ENCODE results near the gene LRRFIP2.
"Not testable (repeated sequence)": the region's sequence is repeated elsewhere in the genome, so short reads cannot be mapped to it uniquely, and the experiment has no call there.

The LRRFIP2 gene

DNA sequence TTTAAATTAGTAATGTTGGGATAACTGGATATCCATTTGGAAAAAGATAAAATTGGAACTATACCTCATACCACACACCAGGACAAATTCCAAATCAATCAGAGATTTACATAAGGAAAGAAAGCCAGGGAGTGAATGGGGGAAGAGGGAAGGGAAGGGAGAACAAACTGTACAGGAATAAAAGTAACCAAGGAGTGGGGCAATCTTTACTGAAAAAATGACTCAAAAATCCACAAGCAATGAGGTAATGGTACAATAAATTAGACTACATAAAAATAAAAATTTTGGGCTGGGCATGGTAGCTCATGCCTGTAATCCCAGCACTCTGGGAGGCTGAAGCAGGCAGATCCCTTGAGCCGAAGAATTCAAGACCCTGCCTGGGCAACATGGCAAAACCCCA lies 98.4 kb downstream of the LRRFIP2 start:
- Histone ChIP-seq H3K4me3 (ENCODE audit: low read length) (no peak overlapping the region), H3K27me3 (ENCODE audit: control insufficient read depth, insufficient read depth, low read length) (no peaks in the 10 kb centered on the region), H3K36me3 (ENCODE audit: control insufficient read depth, insufficient read depth, low read length) (peaks cover 5% of the 10 kb centered on the region), H3K4me1 (ENCODE audit: control insufficient read depth, insufficient read depth, low read length) (no peaks in the 10 kb centered on the region), H3K9me3 (ENCODE audit: control insufficient read depth, low read length) (no peaks in the 10 kb centered on the region), H3K9ac (ENCODE audit: low read length) (no peak overlapping the region)

DNA sequence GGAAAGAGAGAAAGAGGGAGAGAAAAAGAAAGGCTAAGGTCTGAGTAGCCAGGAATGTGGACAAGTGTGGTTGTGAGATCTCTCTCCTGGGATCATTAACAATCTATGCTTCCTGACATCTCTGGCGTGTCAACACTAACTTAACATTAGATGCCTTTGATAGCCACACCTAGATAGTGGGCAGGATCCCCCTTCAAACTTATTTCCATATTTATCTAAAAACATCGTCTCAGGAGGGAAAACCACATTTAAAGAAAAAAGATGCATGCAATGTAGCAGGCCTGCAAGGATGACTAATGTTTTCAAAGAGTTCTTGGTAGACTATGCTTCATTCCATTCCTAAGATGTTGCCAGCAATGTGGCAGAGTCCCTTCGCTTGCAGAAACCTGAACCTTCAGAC lies 100.2 kb downstream of the LRRFIP2 start:
- peaks cover 5% of the 10 kb centered on the region for H3K36me3 ChIP-seq (ENCODE audit: control insufficient read depth, insufficient read depth, low read length)
- no peaks in the 10 kb centered on the region for H3K4me1 ChIP-seq (ENCODE audit: control insufficient read depth, insufficient read depth, low read length)
- H3K9ac ChIP-seq (ENCODE audit: low read length) = no peak overlapping the region
- no peaks in the 10 kb centered on the region for H3K27me3 ChIP-seq (ENCODE audit: control insufficient read depth, insufficient read depth, low read length)
- H3K4me3 ChIP-seq (ENCODE audit: low read length) = no peak overlapping the region
- H3K9me3 ChIP-seq (ENCODE audit: control insufficient read depth, low read length) = no peaks in the 10 kb centered on the region

- H3K9ac ChIP-seq (ENCODE audit: low read length) = no peak overlapping the region
- no peaks in the 10 kb centered on the region for H3K4me1 ChIP-seq (ENCODE audit: control insufficient read depth, insufficient read depth, low read length)
- no peaks in the 10 kb centered on the region for H3K36me3 ChIP-seq (ENCODE audit: control insufficient read depth, insufficient read depth, low read length)
Measured at GRCh38 chr3:37072892-37073291, 101.5 kb downstream of the LRRFIP2 start.

GRCh38 chr3:37071921-37072320 lies 102.5 kb downstream of the LRRFIP2 start:
- Histone ChIP-seq H3K27me3 (ENCODE audit: control insufficient read depth, insufficient read depth, low read length) (no peaks in the 10 kb centered on the region), H3K4me1 (ENCODE audit: control insufficient read depth, insufficient read depth, low read length) (no peaks in the 10 kb centered on the region), H3K9ac (ENCODE audit: low read length) (no peak overlapping the region), H3K4me3 (ENCODE audit: low read length) (no peak overlapping the region), H3K36me3 (ENCODE audit: control insufficient read depth, insufficient read depth, low read length) (no peaks in the 10 kb centered on the region), H3K9me3 (ENCODE audit: control insufficient read depth, low read length) (no peaks in the 10 kb centered on the region)

More at GRCh38 chr3:37072892-37073291, 101.5 kb downstream of the LRRFIP2 start:
- no peak overlapping the region for H3K4me3 ChIP-seq (ENCODE audit: low read length)
- H3K27me3 ChIP-seq (ENCODE audit: control insufficient read depth, insufficient read depth, low read length) = no peaks in the 10 kb centered on the region
- H3K9me3 ChIP-seq (ENCODE audit: control insufficient read depth, low read length) = no peaks in the 10 kb centered on the region

DNA sequence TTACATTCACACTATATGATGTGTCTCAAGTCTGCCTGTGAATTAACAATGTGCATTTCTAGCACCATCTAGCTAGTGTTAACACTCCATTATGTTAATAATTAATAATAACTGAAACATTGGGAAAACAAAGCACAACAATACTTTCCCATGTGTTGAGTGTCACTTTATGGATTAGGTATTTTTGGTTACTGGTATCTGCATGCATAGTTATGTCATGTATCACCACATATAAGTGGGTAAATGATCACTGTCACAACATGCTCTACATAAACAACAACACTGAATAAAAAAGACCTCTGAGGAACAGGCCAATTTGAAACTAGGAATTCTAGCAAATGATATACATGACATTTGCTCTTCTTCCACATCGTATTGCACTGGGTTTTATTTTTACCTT lies 106.4 kb downstream of the LRRFIP2 start:
- Histone ChIP-seq H3K9me3 (ENCODE audit: control insufficient read depth, low read length) (no peaks in the 10 kb centered on the region), H3K36me3 (ENCODE audit: control insufficient read depth, insufficient read depth, low read length) (no peaks in the 10 kb centered on the region)

DNA sequence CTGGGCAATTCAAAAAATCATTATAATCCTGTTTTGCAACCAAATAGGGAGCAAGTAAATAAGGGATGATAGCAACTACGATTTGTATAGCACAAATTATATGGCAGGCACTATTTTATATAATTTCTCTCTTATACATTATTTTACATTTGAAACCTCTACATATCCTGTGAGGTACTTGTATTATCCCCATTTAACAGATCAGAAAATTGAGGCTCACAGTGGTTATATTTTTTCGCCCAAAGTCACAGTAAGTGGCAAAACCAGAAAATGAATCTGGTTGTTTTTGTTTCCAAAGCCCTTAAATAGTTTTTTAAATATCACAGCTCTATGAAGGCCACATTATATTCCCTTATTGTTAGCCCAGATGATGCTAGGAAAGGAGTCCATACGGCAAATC lies 106.8 kb downstream of the LRRFIP2 start:
- H3K9me3 ChIP-seq (ENCODE audit: control insufficient read depth, low read length) = no peaks in the 10 kb centered on the region
- H3K4me3 ChIP-seq (ENCODE audit: low read length) = no peak overlapping the region
- H3K27me3 ChIP-seq (ENCODE audit: control insufficient read depth, insufficient read depth, low read length) = no peaks in the 10 kb centered on the region
- H3K36me3 ChIP-seq (ENCODE audit: control insufficient read depth, insufficient read depth, low read length) = no peaks in the 10 kb centered on the region
- H3K4me1 ChIP-seq (ENCODE audit: control insufficient read depth, insufficient read depth, low read length) = no peaks in the 10 kb centered on the region
- H3K9ac ChIP-seq (ENCODE audit: low read length) = no peak overlapping the region

More for the DNA sequence above, 106.4 kb downstream of the LRRFIP2 start:
- Histone ChIP-seq H3K4me3 (ENCODE audit: low read length) (no peak overlapping the region), H3K4me1 (ENCODE audit: control insufficient read depth, insufficient read depth, low read length) (no peaks in the 10 kb centered on the region), H3K9ac (ENCODE audit: low read length) (no peak overlapping the region), H3K27me3 (ENCODE audit: control insufficient read depth, insufficient read depth, low read length) (no peaks in the 10 kb centered on the region)

DNA sequence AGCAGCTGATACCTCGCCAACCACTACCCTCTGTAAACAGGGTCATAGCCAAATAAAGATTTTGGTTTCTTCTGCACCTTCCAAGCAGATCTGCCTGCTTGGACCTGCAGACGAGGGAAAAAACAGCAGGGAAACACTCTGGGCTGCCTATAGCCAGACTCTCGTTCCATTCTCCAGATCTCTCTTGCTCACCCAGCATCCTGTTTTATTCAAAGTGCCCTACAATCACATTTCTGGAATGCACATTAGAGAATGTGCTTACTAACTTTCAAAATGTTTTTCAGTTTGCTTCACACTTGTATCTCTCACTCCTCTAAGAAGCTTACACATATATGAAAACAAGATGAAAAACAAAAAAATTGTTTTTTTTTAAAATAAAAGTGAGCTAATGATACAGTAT lies 109.6 kb downstream of the LRRFIP2 start:
- Histone ChIP-seq H3K4me1 (ENCODE audit: control insufficient read depth, insufficient read depth, low read length) (no peaks in the 10 kb centered on the region), H3K9ac (ENCODE audit: low read length) (no peak overlapping the region), H3K4me3 (ENCODE audit: low read length) (no peak overlapping the region), H3K36me3 (ENCODE audit: control insufficient read depth, insufficient read depth, low read length) (no peaks in the 10 kb centered on the region), H3K27me3 (ENCODE audit: control insufficient read depth, insufficient read depth, low read length) (no peaks in the 10 kb centered on the region), H3K9me3 (ENCODE audit: control insufficient read depth, low read length) (no peaks in the 10 kb centered on the region)

- Histone ChIP-seq H3K27me3 (ENCODE audit: control insufficient read depth, insufficient read depth, low read length) (no peaks in the 10 kb centered on the region), H3K4me3 (ENCODE audit: low read length) (no peak overlapping the region), H3K36me3 (ENCODE audit: control insufficient read depth, insufficient read depth, low read length) (peaks cover 8% of the 10 kb centered on the region), H3K9me3 (ENCODE audit: control insufficient read depth, low read length) (no peaks in the 10 kb centered on the region), H3K4me1 (ENCODE audit: control insufficient read depth, insufficient read depth, low read length) (no peaks in the 10 kb centered on the region), H3K9ac (ENCODE audit: low read length) (no peak overlapping the region)
Measured at GRCh38 chr3:37058117-37058516, 116.3 kb downstream of the LRRFIP2 start.

DNA sequence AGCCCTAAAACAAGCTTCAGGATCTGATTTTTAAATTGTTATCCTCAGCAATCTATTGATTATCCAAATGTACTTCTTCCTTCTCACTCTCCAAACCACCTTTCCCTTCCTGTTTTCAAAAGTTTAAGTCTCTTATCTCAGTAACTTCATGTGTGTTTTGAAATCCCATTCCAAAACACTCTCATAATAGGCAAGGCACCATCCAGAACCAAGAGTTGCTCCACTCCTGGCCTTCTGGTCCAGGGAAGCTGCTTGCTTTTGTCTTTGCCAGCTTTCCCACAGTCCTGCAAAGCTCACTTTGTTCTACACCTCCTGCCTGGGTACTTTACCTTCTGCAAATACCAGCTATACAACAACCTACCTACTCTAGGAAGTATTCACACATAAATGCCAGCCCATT lies 117.6 kb downstream of the LRRFIP2 start:
- H3K4me1 ChIP-seq (ENCODE audit: control insufficient read depth, insufficient read depth, low read length) = peaks cover 4% of the 10 kb centered on the region
- no peak overlapping the region for H3K4me3 ChIP-seq (ENCODE audit: low read length)
- H3K36me3 ChIP-seq (ENCODE audit: control insufficient read depth, insufficient read depth, low read length) = peaks cover 8% of the 10 kb centered on the region
- no peaks in the 10 kb centered on the region for H3K27me3 ChIP-seq (ENCODE audit: control insufficient read depth, insufficient read depth, low read length)
- H3K9me3 ChIP-seq (ENCODE audit: control insufficient read depth, low read length) = no peaks in the 10 kb centered on the region
- no peak overlapping the region for H3K9ac ChIP-seq (ENCODE audit: low read length)

- not testable (repeated sequence) for H3K4me1 ChIP-seq (ENCODE audit: control insufficient read depth, insufficient read depth, low read length); H3K9ac ChIP-seq (ENCODE audit: low read length); H3K27me3 ChIP-seq (ENCODE audit: control insufficient read depth, insufficient read depth, low read length); H3K36me3 ChIP-seq (ENCODE audit: control insufficient read depth, insufficient read depth, low read length); H3K4me3 ChIP-seq (ENCODE audit: low read length); H3K9me3 ChIP-seq (ENCODE audit: control insufficient read depth, low read length)
Measured at GRCh38 chr3:37055077-37055476, 119.3 kb downstream of the LRRFIP2 start.

DNA sequence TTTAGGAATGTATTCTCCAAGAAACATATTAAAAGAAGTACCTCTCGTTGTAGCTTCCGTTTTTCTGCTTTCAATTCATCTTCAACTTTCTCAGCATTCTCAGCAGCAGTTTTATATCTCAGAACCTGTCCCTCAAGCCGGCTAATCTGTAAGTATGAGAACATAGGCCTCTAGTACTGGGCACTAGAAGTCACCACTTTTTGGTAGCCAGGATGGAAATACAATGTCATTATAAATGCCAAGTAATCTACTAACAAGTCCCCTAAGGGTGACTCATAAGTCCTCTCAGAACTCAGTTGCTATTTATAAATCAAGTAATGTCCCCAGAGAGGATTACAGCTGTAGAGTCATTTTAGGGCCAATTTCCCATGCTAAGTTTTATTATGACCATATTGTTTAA lies 120.0 kb downstream of the LRRFIP2 start:
- Histone ChIP-seq H3K4me3 (ENCODE audit: low read length) (no peak overlapping the region), H3K36me3 (ENCODE audit: control insufficient read depth, insufficient read depth, low read length) (peaks cover 8% of the 10 kb centered on the region), H3K9me3 (ENCODE audit: control insufficient read depth, low read length) (no peaks in the 10 kb centered on the region), H3K27me3 (ENCODE audit: control insufficient read depth, insufficient read depth, low read length) (no peaks in the 10 kb centered on the region), H3K4me1 (ENCODE audit: control insufficient read depth, insufficient read depth, low read length) (peaks cover 4% of the 10 kb centered on the region), H3K9ac (ENCODE audit: low read length) (no peak overlapping the region)

- H3K9ac ChIP-seq (ENCODE audit: low read length) = no peak overlapping the region
- H3K36me3 ChIP-seq (ENCODE audit: control insufficient read depth, insufficient read depth, low read length) = peaks cover 8% of the 10 kb centered on the region
- H3K27me3 ChIP-seq (ENCODE audit: control insufficient read depth, insufficient read depth, low read length) = no peaks in the 10 kb centered on the region
- H3K4me3 ChIP-seq (ENCODE audit: low read length) = no peak overlapping the region
- no peaks in the 10 kb centered on the region for H3K9me3 ChIP-seq (ENCODE audit: control insufficient read depth, low read length)
- peaks cover 4% of the 10 kb centered on the region for H3K4me1 ChIP-seq (ENCODE audit: control insufficient read depth, insufficient read depth, low read length)
Measured at GRCh38 chr3:37053753-37054152, 120.6 kb downstream of the LRRFIP2 start.

- Histone ChIP-seq H3K4me1 (ENCODE audit: control insufficient read depth, insufficient read depth, low read length) (peaks cover 4% of the 10 kb centered on the region), H3K9ac (ENCODE audit: low read length) (no peak overlapping the region), H3K27me3 (ENCODE audit: control insufficient read depth, insufficient read depth, low read length) (no peaks in the 10 kb centered on the region), H3K9me3 (ENCODE audit: control insufficient read depth, low read length) (no peaks in the 10 kb centered on the region), H3K36me3 (ENCODE audit: control insufficient read depth, insufficient read depth, low read length) (peaks cover 8% of the 10 kb centered on the region), H3K4me3 (ENCODE audit: low read length) (no peak overlapping the region)
Measured at GRCh38 chr3:37053337-37053736, 121.0 kb downstream of the LRRFIP2 start.
